DOHH2 (cell line): ENCODE data around the gene TRPV6.

Source experiments
- CTCF ChIP-seq: fragments of 200-600 bp; sonication (generic); IDR thresholded peaks from one replicate; pipeline ENCODE4 v1.5.1; 2014; ENCODE audit warnings: antibody characterized with exemption, mild to moderate bottlenecking, low read depth, low read length; ENCODE audit not compliant: poor library complexity, severe bottlenecking
- EZH2phosphoT487 ChIP-seq: fragments of 200-600 bp; sonication (generic); IDR thresholded peaks from 2 replicates; pipeline ENCODE4 v1.6.1; 2017; ENCODE audit warnings: borderline replicate concordance, mild to moderate bottlenecking, antibody characterized with exemption, low read length, moderate library complexity, mixed read lengths

GRCh38 chr7:142934056-142934455 is 48.5 kb upstream of the TRPV6 start:
- TF ChIP-seq EZH2phosphoT487 (no peak), CTCF (no peak)
